Ovary (tissue), 3 donors: ENCODE results near the gene MAPK8IP3.

Source experiments
- EP300 ChIP-seq: sonication (generic); formaldehyde crosslinking; IDR thresholded peaks from one replicate; pipeline ENCODE4 v1.6.1; 2017; ENCODE audit warnings: antibody characterized with exemption
- TF ChIP-seq, protein P1 (sequence below), 3 donors: fragments of 450-650 bp in 2 of 3; fragments of 200-600 bp in 1 of 3; IDR thresholded peaks; one replicate each; pipeline versions ENCODE4 v1.5.1 to v1.8.0; 2016 to 2022; ENCODE audit warnings: antibody characterized with exemption in 3 of 3, mild to moderate bottlenecking in 1 of 3
- donor health status: DM: no; HTN: no; CAD: no.

DNA sequence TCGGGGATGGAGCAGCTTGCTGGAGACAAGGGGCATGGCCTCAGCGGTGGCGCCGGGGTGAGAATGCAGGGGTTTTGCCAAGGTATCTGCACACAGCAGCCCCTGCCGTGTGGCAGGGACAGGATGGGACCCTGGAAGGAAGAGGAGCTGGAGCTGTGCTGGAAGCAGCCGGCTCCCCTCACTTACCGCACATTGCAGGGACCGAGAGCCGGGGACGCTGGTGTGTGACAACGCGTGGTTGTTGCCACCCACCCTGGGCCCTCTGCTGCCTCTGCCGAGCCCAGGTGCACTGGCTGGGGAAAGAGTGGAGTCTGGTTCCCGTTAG, 79.8 kb downstream of the MAPK8IP3 start:
- TF ChIP-seq, protein P1, sequence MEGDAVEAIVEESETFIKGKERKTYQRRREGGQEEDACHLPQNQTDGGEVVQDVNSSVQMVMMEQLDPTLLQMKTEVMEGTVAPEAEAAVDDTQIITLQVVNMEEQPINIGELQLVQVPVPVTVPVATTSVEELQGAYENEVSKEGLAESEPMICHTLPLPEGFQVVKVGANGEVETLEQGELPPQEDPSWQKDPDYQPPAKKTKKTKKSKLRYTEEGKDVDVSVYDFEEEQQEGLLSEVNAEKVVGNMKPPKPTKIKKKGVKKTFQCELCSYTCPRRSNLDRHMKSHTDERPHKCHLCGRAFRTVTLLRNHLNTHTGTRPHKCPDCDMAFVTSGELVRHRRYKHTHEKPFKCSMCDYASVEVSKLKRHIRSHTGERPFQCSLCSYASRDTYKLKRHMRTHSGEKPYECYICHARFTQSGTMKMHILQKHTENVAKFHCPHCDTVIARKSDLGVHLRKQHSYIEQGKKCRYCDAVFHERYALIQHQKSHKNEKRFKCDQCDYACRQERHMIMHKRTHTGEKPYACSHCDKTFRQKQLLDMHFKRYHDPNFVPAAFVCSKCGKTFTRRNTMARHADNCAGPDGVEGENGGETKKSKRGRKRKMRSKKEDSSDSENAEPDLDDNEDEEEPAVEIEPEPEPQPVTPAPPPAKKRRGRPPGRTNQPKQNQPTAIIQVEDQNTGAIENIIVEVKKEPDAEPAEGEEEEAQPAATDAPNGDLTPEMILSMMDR (IDR thresholded peaks at IDR 0.05) = no peak
- no peak for TF ChIP-seq EP300
